GM12865 (cell line): ENCODE data around the gene SHROOM1.

Source experiments
- DNase-seq: peaks from one replicate; pipeline ENCODE4 v3.0.0; 2010; ENCODE audit warnings: low read depth
- H3K4me3 ChIP-seq: 2 replicates; pipeline ENCODE4 v1.5.1; 2011; ENCODE audit warnings: mild to moderate bottlenecking, low read depth, low read length, control low read depth
- CTCF ChIP-seq: IDR thresholded peaks from 2 replicates; pipeline ENCODE4 v1.5.1; 2011; ENCODE audit warnings: low read length, control low read depth, low read depth, inconsistent platforms; ENCODE audit not compliant: insufficient read depth; ENCODE audit errors: missing control alignments

SHROOM1 gene

GRCh38 chr5:132797651-132798050 lies 32.8 kb downstream of the SHROOM1 start:
- H3K4me3 ChIP-seq = no peak overlapping the region
- DNase-seq = no peak
- TF ChIP-seq CTCF = no peak

- no peak for TF ChIP-seq CTCF
- no peak for DNase-seq
- no peak overlapping the region for H3K4me3 ChIP-seq
These were observed 39.4 kb downstream of the SHROOM1 start for GRCh38 chr5:132791026-132791425.

GRCh38 chr5:132790201-132790865 lies 40.1 kb downstream of the SHROOM1 start:
- TF ChIP-seq CTCF = no peak
- no peak overlapping the region for H3K4me3 ChIP-seq
- no peak for DNase-seq

- no peak for TF ChIP-seq CTCF
- H3K4me3 ChIP-seq = no peak overlapping the region
- DNase-seq = no peak
These were observed 41.2 kb downstream of the SHROOM1 start for GRCh38 chr5:132788990-132789886.

GRCh38 chr5:132788508-132788907 lies 41.9 kb downstream of the SHROOM1 start:
- TF ChIP-seq CTCF = no peak
- H3K4me3 ChIP-seq = no peak overlapping the region
- DNase-seq = no peak

GRCh38 chr5:132787076-132787475 lies 43.4 kb downstream of the SHROOM1 start:
- TF ChIP-seq CTCF = no peak
- no peak overlapping the region for H3K4me3 ChIP-seq
- no peak for DNase-seq

- no peak for DNase-seq
- H3K4me3 ChIP-seq = no peak overlapping the region
- TF ChIP-seq CTCF = no peak
These were observed 44.6 kb downstream of the SHROOM1 start for GRCh38 chr5:132785864-132786263.
